Measurements from ENCODE around the gene ZNF26. TPM values are rescaled to one million over a fixed set of nuclear protein-coding genes. Genes with fewer than 3 reads are reported as not detected.

ZNF26 gene
- total RNA-seq, 1 donor from 2014 or later = 13.6 TPM

Other genes starting within 250 kb of the ZNF26 start
- 69.5 and 70.0 TPM in 2 replicates for gene ANKLE2, start 224.5 kb upstream of the ZNF26 start, total RNA-seq
- 104 and 114 TPM in 2 replicates for gene GOLGA3, start 157.5 kb upstream of the ZNF26 start, total RNA-seq
- 58.4 and 63.3 TPM in 2 replicates for gene CHFR, start 98.8 kb upstream of the ZNF26 start, total RNA-seq
- 17.8 and 19.1 TPM in 2 replicates for gene ZNF605, start 30.1 kb upstream of the ZNF26 start, total RNA-seq
- 43.5 and 44.8 TPM in 2 replicates for gene ZNF84, start 51.1 kb downstream of the ZNF26 start, total RNA-seq
- 16.5 and 19.6 TPM in 2 replicates for gene ZNF140, start 94.6 kb downstream of the ZNF26 start, total RNA-seq
- 2.1 and 2.3 TPM in 2 replicates for gene ZNF891, start 143.9 kb downstream of the ZNF26 start, total RNA-seq
- 17.3 and 18.4 TPM in 2 replicates for gene ZNF10, start 144.3 kb downstream of the ZNF26 start, total RNA-seq
- 19.1 and 25.0 TPM in 2 replicates for gene ZNF268, start 195.1 kb downstream of the ZNF26 start, total RNA-seq
- gene ANHX, start 249.5 kb downstream of the ZNF26 start, total RNA-seq = not detected in 2 replicates

All from osteocyte (in vitro differentiated cells).